Chondrocyte (in vitro differentiated cells): ENCODE data around the gene GLB1L3. TPM values are rescaled to one million over a fixed set of nuclear protein-coding genes. Genes with fewer than 3 reads are reported as not detected.
A peak's percentile ranks its signal among the peaks of the same experiment; 100 is the strongest.

Experiments used
- DNase-seq: peaks from one replicate; pipeline ENCODE4 v3.0.0; 2021; ENCODE audit warnings: mixed read lengths, low spot score
- H3K27ac Mint-ChIP-seq: one replicate; pipeline ENCODE4 v1.8.0; 2021; ENCODE audit warnings: mild to moderate bottlenecking, moderate library complexity, mixed read lengths; ENCODE audit not compliant: unreplicated experiment
- H3K27me3 Mint-ChIP-seq: 2 replicates; pipeline ENCODE4 v1.8.0; 2021; ENCODE audit warnings: low read depth, mixed read lengths
- H3K36me3 Mint-ChIP-seq: 2 replicates; pipeline ENCODE4 v1.8.0; 2021; ENCODE audit warnings: low read depth, mixed read lengths
- H3K4me1 Mint-ChIP-seq: 2 replicates; pipeline ENCODE4 v1.8.0; 2021; ENCODE audit warnings: low read depth, mild to moderate bottlenecking, mixed read lengths
- H3K4me3 Mint-ChIP-seq: one replicate; pipeline ENCODE4 v1.8.0; 2021; ENCODE audit warnings: mild to moderate bottlenecking, moderate library complexity, mixed read lengths; ENCODE audit not compliant: unreplicated experiment
- H3K9me3 Mint-ChIP-seq: 2 replicates; pipeline ENCODE4 v1.8.0; 2021; ENCODE audit warnings: low read depth, mixed read lengths
- CTCF ChIP-seq: fragments of 200-600 bp; sonication (generic); IDR thresholded peaks from 2 replicates; pipeline ENCODE4 v1.5.0; 2021; ENCODE audit warnings: antibody characterized with exemption, mild to moderate bottlenecking, moderate library complexity
- total RNA-seq: library from RNA; stranded (reverse); gene quantifications from 3 replicates; pipeline ENCODE4 v1.2.1, GENCODE V29; 2021

GLB1L3 gene
- total RNA-seq, 1 donor from 2014 or later: not detected

- Mint-ChIP-seq H3K4me1 (peaks cover 10% of the 10 kb centered on the region), H3K4me3 (no peak overlapping the region), H3K27me3 (peaks cover 26% of the 10 kb centered on the region), H3K36me3 (peaks cover 8% of the 10 kb centered on the region), H3K9me3 (no peaks in the 10 kb centered on the region), H3K27ac (no peak overlapping the region)
- no peak for TF ChIP-seq CTCF
- no peak for DNase-seq
Measured at GRCh38 chr11:134267966-134268365, 8.2 kb upstream of the GLB1L3 start.

- Mint-ChIP-seq H3K9me3 (no peaks in the 10 kb centered on the region), H3K4me3 (no peak overlapping the region), H3K4me1 (peaks cover 12% of the 10 kb centered on the region), H3K27me3 (peaks cover 43% of the 10 kb centered on the region), H3K27ac (no peak overlapping the region), H3K36me3 (peaks cover under 1% of the 10 kb centered on the region)
- no peak for DNase-seq
- peak; percentile 32 for TF ChIP-seq CTCF
Measured at GRCh38 chr11:134270250-134270714, 5.9 kb upstream of the GLB1L3 start.

- H3K27ac Mint-ChIP-seq: no peak overlapping the region
- no peak overlapping the region for H3K4me3 Mint-ChIP-seq
- no peaks in the 10 kb centered on the region for H3K36me3 Mint-ChIP-seq
Measured at GRCh38 chr11:134271978-134272377, 4.2 kb upstream of the GLB1L3 start.

GRCh38 chr11:134272381-134273316, 3.5 kb upstream of the GLB1L3 start:
- H3K4me1 Mint-ChIP-seq: peaks cover 15% of the 10 kb centered on the region
- TF ChIP-seq CTCF: no peak
- no peaks in the 10 kb centered on the region for H3K9me3 Mint-ChIP-seq
- no peak overlapping the region for H3K4me3 Mint-ChIP-seq
- peaks cover 59% of the 10 kb centered on the region for H3K27me3 Mint-ChIP-seq
- H3K36me3 Mint-ChIP-seq: peaks cover 2% of the 10 kb centered on the region
- no peak for DNase-seq
- H3K27ac Mint-ChIP-seq: no peak overlapping the region

More at GRCh38 chr11:134271978-134272377, 4.2 kb upstream of the GLB1L3 start:
- H3K27me3 Mint-ChIP-seq: peaks cover 52% of the 10 kb centered on the region
- TF ChIP-seq CTCF: no peak
- H3K4me1 Mint-ChIP-seq: peaks cover 12% of the 10 kb centered on the region
- no peak for DNase-seq
- no peaks in the 10 kb centered on the region for H3K9me3 Mint-ChIP-seq

- H3K36me3 Mint-ChIP-seq: peaks cover 2% of the 10 kb centered on the region
- no peaks in the 10 kb centered on the region for H3K9me3 Mint-ChIP-seq
- peaks cover 15% of the 10 kb centered on the region for H3K4me1 Mint-ChIP-seq
- no peak overlapping the region for H3K4me3 Mint-ChIP-seq
- H3K27me3 Mint-ChIP-seq: peaks cover 64% of the 10 kb centered on the region
- TF ChIP-seq CTCF: no peak
- no peak overlapping the region for H3K27ac Mint-ChIP-seq
- no peak for DNase-seq
Measured at GRCh38 chr11:134273317-134273712, 2.9 kb upstream of the GLB1L3 start.
